Choroid plexus epithelial cell (primary cell): ENCODE results near the gene CFAP74.

ENCODE experiments used
- DNase-seq: peaks from one replicate; pipeline ENCODE4 v3.0.0-alpha.2; 2010; ENCODE audit warnings: low read depth
- H3K4me3 ChIP-seq: 2 replicates; pipeline ENCODE4 v1.5.1; 2011; ENCODE audit warnings: low read depth, mild to moderate bottlenecking, control low read depth, low read length, moderate library complexity
- CTCF ChIP-seq: conservative IDR thresholded peaks from 2 replicates; pipeline ENCODE4 v1.5.1; 2011; ENCODE audit warnings: low read depth, mild to moderate bottlenecking, control low read depth, inconsistent platforms, low read length, moderate library complexity

CFAP74 gene

GRCh38 chr1:1883092-1883873 lies 120.3 kb downstream of the CFAP74 start:
- TF ChIP-seq CTCF, result no peak
- no peak overlapping the region for H3K4me3 ChIP-seq
- no peak for DNase-seq

GRCh38 chr1:1881727-1882126 lies 121.9 kb downstream of the CFAP74 start:
- H3K4me3 ChIP-seq, result no peak overlapping the region
- no peak for TF ChIP-seq CTCF
- no peak for DNase-seq

- DNase-seq, result no peak
- H3K4me3 ChIP-seq, result no peak overlapping the region
- TF ChIP-seq CTCF, result no peak
Observed at GRCh38 chr1:1880617-1881312, 122.8 kb downstream of the CFAP74 start.

DNA sequence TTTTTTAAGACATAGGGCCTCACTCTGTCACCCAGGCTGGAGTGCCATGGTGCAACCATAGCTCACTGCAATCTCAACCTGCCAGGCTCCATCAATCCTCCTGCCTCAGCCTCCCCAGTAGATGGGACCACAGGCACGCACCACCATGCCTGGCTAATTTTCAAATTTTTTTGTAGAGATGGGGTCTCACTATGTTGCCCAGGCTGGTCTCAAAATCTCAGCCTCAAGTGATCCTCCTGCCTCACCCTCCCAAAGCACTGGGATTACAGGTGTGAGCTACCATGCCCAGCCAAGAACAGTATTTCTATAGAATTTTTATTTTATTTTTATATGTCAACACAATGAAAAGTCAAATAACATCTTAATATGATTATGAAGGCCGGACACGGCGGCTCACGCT lies 123.6 kb downstream of the CFAP74 start:
- DNase-seq, result no peak
- TF ChIP-seq CTCF, result no peak

GRCh38 chr1:1877865-1878436 lies 125.6 kb downstream of the CFAP74 start:
- H3K4me3 ChIP-seq, result no peak overlapping the region
- TF ChIP-seq CTCF, result no peak
- DNase-seq, result no peak

More for the DNA sequence above, 123.6 kb downstream of the CFAP74 start:
- H3K4me3 ChIP-seq, result no peak overlapping the region

- no peak overlapping the region for H3K4me3 ChIP-seq
- no peak for TF ChIP-seq CTCF
- no peak for DNase-seq
Observed at GRCh38 chr1:1876335-1876930, 127.2 kb downstream of the CFAP74 start.
